Measurements from ENCODE around the gene MYO1C.

DNA sequence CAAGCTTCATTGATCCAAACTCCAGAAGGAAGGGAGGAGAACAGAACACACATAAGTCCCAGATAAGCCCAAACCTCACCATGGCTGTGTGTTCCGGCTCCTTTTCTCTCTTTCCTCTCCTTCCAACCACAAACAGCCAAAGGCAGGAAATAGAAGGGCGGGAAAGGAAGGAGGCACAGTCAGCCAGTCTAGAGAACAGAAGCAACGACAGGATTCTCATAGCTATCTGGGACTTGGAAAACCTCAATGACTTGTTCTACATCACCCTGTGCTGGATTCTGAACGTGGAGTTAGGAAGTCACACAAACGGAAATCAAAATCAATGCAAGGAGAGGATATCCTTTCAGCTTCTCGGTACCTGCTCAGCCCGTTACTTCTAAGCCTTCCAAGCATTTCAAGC, 45.4 kb downstream of the MYO1C start:
- TF ChIP-seq TAF1 (IDR thresholded peaks at IDR 0.05; ENCODE audit: low read depth) (no peak), POLR2AphosphoS5 (IDR thresholded peaks at IDR 0.05) (no peak)
- TF ChIP-seq, protein P1, sequence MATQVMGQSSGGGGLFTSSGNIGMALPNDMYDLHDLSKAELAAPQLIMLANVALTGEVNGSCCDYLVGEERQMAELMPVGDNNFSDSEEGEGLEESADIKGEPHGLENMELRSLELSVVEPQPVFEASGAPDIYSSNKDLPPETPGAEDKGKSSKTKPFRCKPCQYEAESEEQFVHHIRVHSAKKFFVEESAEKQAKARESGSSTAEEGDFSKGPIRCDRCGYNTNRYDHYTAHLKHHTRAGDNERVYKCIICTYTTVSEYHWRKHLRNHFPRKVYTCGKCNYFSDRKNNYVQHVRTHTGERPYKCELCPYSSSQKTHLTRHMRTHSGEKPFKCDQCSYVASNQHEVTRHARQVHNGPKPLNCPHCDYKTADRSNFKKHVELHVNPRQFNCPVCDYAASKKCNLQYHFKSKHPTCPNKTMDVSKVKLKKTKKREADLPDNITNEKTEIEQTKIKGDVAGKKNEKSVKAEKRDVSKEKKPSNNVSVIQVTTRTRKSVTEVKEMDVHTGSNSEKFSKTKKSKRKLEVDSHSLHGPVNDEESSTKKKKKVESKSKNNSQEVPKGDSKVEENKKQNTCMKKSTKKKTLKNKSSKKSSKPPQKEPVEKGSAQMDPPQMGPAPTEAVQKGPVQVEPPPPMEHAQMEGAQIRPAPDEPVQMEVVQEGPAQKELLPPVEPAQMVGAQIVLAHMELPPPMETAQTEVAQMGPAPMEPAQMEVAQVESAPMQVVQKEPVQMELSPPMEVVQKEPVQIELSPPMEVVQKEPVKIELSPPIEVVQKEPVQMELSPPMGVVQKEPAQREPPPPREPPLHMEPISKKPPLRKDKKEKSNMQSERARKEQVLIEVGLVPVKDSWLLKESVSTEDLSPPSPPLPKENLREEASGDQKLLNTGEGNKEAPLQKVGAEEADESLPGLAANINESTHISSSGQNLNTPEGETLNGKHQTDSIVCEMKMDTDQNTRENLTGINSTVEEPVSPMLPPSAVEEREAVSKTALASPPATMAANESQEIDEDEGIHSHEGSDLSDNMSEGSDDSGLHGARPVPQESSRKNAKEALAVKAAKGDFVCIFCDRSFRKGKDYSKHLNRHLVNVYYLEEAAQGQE (IDR thresholded peaks at IDR 0.05; ENCODE audit: borderline replicate concordance), result no peak
- TF ChIP-seq, protein P2, sequence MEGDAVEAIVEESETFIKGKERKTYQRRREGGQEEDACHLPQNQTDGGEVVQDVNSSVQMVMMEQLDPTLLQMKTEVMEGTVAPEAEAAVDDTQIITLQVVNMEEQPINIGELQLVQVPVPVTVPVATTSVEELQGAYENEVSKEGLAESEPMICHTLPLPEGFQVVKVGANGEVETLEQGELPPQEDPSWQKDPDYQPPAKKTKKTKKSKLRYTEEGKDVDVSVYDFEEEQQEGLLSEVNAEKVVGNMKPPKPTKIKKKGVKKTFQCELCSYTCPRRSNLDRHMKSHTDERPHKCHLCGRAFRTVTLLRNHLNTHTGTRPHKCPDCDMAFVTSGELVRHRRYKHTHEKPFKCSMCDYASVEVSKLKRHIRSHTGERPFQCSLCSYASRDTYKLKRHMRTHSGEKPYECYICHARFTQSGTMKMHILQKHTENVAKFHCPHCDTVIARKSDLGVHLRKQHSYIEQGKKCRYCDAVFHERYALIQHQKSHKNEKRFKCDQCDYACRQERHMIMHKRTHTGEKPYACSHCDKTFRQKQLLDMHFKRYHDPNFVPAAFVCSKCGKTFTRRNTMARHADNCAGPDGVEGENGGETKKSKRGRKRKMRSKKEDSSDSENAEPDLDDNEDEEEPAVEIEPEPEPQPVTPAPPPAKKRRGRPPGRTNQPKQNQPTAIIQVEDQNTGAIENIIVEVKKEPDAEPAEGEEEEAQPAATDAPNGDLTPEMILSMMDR (IDR thresholded peaks at IDR 0.05; ENCODE audit: poor library complexity, severe bottlenecking), result no peak

Data from neural cell (in vitro differentiated cells).